Endothelial cell (in vitro differentiated cells): Measurements from ENCODE around the gene PGM2L1. TPM values are rescaled to one million over a fixed set of nuclear protein-coding genes. Genes with fewer than 3 reads are reported as not detected.
A peak's percentile ranks its signal among the peaks of the same experiment; 100 is the strongest.

Source experiments
- DNase-seq: peaks from one replicate; pipeline ENCODE4 v3.0.0; 2021; ENCODE audit warnings: low spot score
- H3K27ac Mint-ChIP-seq: one replicate; pipeline ENCODE4 v1.8.0; 2021; ENCODE audit warnings: mixed read lengths, inconsistent platforms; ENCODE audit not compliant: unreplicated experiment
- H3K27me3 Mint-ChIP-seq: one replicate; pipeline ENCODE4 v1.8.0; 2021; ENCODE audit warnings: mild to moderate bottlenecking, moderate library complexity, mixed read lengths, inconsistent platforms; ENCODE audit not compliant: unreplicated experiment
- H3K36me3 Mint-ChIP-seq: one replicate; pipeline ENCODE4 v1.8.0; 2021; ENCODE audit warnings: mild to moderate bottlenecking, low read depth, mixed read lengths, inconsistent platforms; ENCODE audit not compliant: unreplicated experiment
- H3K4me1 Mint-ChIP-seq: one replicate; pipeline ENCODE4 v1.8.0; 2021; ENCODE audit warnings: mild to moderate bottlenecking, mixed read lengths, inconsistent platforms; ENCODE audit not compliant: unreplicated experiment
- H3K4me3 Mint-ChIP-seq: one replicate; pipeline ENCODE4 v1.8.0; 2021; ENCODE audit warnings: mild to moderate bottlenecking, mixed read lengths, inconsistent platforms; ENCODE audit not compliant: unreplicated experiment
- H3K9me3 Mint-ChIP-seq: one replicate; pipeline ENCODE4 v1.8.0; 2021; ENCODE audit warnings: mixed read lengths, inconsistent platforms; ENCODE audit not compliant: unreplicated experiment
- CTCF ChIP-seq: fragments of 200-600 bp; sonication (generic); IDR thresholded peaks from one replicate; pipeline ENCODE4 v1.5.0; 2021; ENCODE audit warnings: antibody characterized with exemption; ENCODE audit not compliant: unreplicated experiment
- long read RNA-seq: library from polyadenylated mRNA; unstranded; transcript quantifications from one replicate; pipeline ENCODE4 v2.0.0, GENCODE V29; 2020; ENCODE audit not compliant: unreplicated experiment
- total RNA-seq: library from RNA; stranded (reverse); fragmentation: NEBNext Ultra II Directional; extraction: Animal tissue kit (Norgen Biotek cat#: 25700); gene quantifications from one replicate; pipeline ENCODE4 v1.2.1, GENCODE V29; 2021; ENCODE audit not compliant: unreplicated experiment

PGM2L1 gene
- 51.3 TPM for total RNA-seq
- long read RNA-seq, full-length matches to known transcripts = 41 of 50 reads
- long read RNA-seq, partial matches to known transcripts = 3 of 50 reads
- long read RNA-seq, other reads (novel, unspliced or antisense) = 6 of 50 reads

- H3K36me3 Mint-ChIP-seq = peaks cover 9% of the 10 kb centered on the region
- peak within 1 kb of the TSS; percentile 96 for H3K27ac Mint-ChIP-seq
- no peaks in the 10 kb centered on the region for H3K9me3 Mint-ChIP-seq
- peaks cover 12% of the 10 kb centered on the region for H3K27me3 Mint-ChIP-seq
- DNase-seq = peak; percentile 88
- TF ChIP-seq CTCF = no peak
- H3K4me1 Mint-ChIP-seq = peaks cover 27% of the 10 kb centered on the region
- H3K4me3 Mint-ChIP-seq = peak within 1 kb of the TSS; percentile 99
Observed at GRCh38 chr11:74398244-74399159, at the start of gene PGM2L1. TSS of gene PGM2L1 (minus strand) at chr11:74398433. CDS start at chr11:74398161, 272 bp downstream.

GRCh38 chr11:74447720-74448119 is 49.5 kb upstream of the PGM2L1 start:
- Mint-ChIP-seq H3K9me3 (no peaks in the 10 kb centered on the region), H3K4me3 (no peak overlapping the region), H3K36me3 (no peaks in the 10 kb centered on the region), H3K4me1 (peaks cover 3% of the 10 kb centered on the region), H3K27me3 (no peaks in the 10 kb centered on the region), H3K27ac (no peak overlapping the region)
- DNase-seq = no peak
- no peak for TF ChIP-seq CTCF

GRCh38 chr11:74446532-74446938 is 48.3 kb upstream of the PGM2L1 start:
- no peak overlapping the region for H3K4me3 Mint-ChIP-seq
- H3K27me3 Mint-ChIP-seq = no peaks in the 10 kb centered on the region
- H3K36me3 Mint-ChIP-seq = no peaks in the 10 kb centered on the region
- peaks cover 3% of the 10 kb centered on the region for H3K4me1 Mint-ChIP-seq
- no peak for DNase-seq
- no peaks in the 10 kb centered on the region for H3K9me3 Mint-ChIP-seq
- no peak for TF ChIP-seq CTCF
- no peak overlapping the region for H3K27ac Mint-ChIP-seq

- no peak for DNase-seq
Observed at GRCh38 chr11:74444173-74444826, 46.1 kb upstream of the PGM2L1 start.

More at GRCh38 chr11:74444173-74444826, 46.1 kb upstream of the PGM2L1 start:
- no peak overlapping the region for H3K4me3 Mint-ChIP-seq
- no peaks in the 10 kb centered on the region for H3K27me3 Mint-ChIP-seq
- H3K27ac Mint-ChIP-seq = no peak overlapping the region
- TF ChIP-seq CTCF = no peak
- no peaks in the 10 kb centered on the region for H3K36me3 Mint-ChIP-seq
- no peaks in the 10 kb centered on the region for H3K4me1 Mint-ChIP-seq
- no peaks in the 10 kb centered on the region for H3K9me3 Mint-ChIP-seq
